WERI-Rb-1 (cell line): ENCODE data around the gene ANGPTL7.
"Not testable (repeated sequence)": the region's sequence is repeated elsewhere in the genome, so short reads cannot be mapped to it uniquely, and the experiment has no call there.

Source experiments
- DNase-seq: peaks from one replicate; pipeline ENCODE4 v3.0.0-alpha.2; 2020
- H3K27ac ChIP-seq: fragments of 250-450 bp; sonication (Bioruptor Pico); 2 replicates; pipeline ENCODE4 v1.5.1; 2020; ENCODE audit warnings: mild to moderate bottlenecking, moderate library complexity
- H3K27me3 ChIP-seq: fragments of 250-450 bp; sonication (Bioruptor Pico); 2 replicates; pipeline ENCODE4 v1.5.1; 2021; ENCODE audit warnings: mild to moderate bottlenecking, low read depth, moderate library complexity; ENCODE audit not compliant: insufficient read depth, severe bottlenecking
- H3K36me3 ChIP-seq: fragments of 250-450 bp; sonication (Bioruptor Pico); 2 replicates; pipeline ENCODE4 v1.5.1; 2020; ENCODE audit warnings: mild to moderate bottlenecking, moderate library complexity
- H3K4me3 ChIP-seq: 2 replicates; pipeline ENCODE4 v1.5.1; 2011; ENCODE audit warnings: low read depth, mild to moderate bottlenecking, control low read depth, low read length
- H3K9me3 ChIP-seq: fragments of 250-450 bp; sonication (Bioruptor Pico); 2 replicates; pipeline ENCODE4 v1.5.1; 2021; ENCODE audit warnings: mild to moderate bottlenecking, moderate library complexity; ENCODE audit not compliant: severe bottlenecking
- CTCF ChIP-seq: IDR thresholded peaks from 2 replicates; pipeline ENCODE4 v1.5.1; 2011; ENCODE audit warnings: low read depth, mild to moderate bottlenecking, control low read depth, inconsistent platforms, low read length

The ANGPTL7 gene

GRCh38 chr1:11158720-11159321 lies 30.3 kb upstream of the ANGPTL7 start:
- Histone ChIP-seq H3K4me3 (no peak overlapping the region), H3K27ac (peak overlapping the region; percentile 79), H3K9me3 (no peaks in the 10 kb centered on the region), H3K36me3 (peaks cover 34% of the 10 kb centered on the region), H3K27me3 (no peaks in the 10 kb centered on the region)
- no peak for TF ChIP-seq CTCF
- DNase-seq, result no peak

GRCh38 chr1:11162752-11163151 lies 26.4 kb upstream of the ANGPTL7 start:
- not testable (repeated sequence) for H3K27me3 ChIP-seq, H3K27ac ChIP-seq, H3K4me3 ChIP-seq, H3K9me3 ChIP-seq, DNase-seq
- peaks cover 17% of the 10 kb centered on the region for H3K36me3 ChIP-seq

- not testable (repeated sequence) for DNase-seq, H3K9me3 ChIP-seq, H3K27me3 ChIP-seq, H3K27ac ChIP-seq, H3K4me3 ChIP-seq
- peaks cover 18% of the 10 kb centered on the region for H3K36me3 ChIP-seq
Observed at GRCh38 chr1:11166744-11167143, 22.4 kb upstream of the ANGPTL7 start.

GRCh38 chr1:11168731-11169130 lies 20.4 kb upstream of the ANGPTL7 start:
- H3K9me3 ChIP-seq, result no peaks in the 10 kb centered on the region
- H3K27me3 ChIP-seq, result no peaks in the 10 kb centered on the region
- no peak overlapping the region for H3K27ac ChIP-seq
- TF ChIP-seq CTCF, result no peak
- peaks cover 18% of the 10 kb centered on the region for H3K36me3 ChIP-seq
- no peak for DNase-seq
- H3K4me3 ChIP-seq, result no peak overlapping the region

GRCh38 chr1:11169202-11169601 lies 20.0 kb upstream of the ANGPTL7 start:
- DNase-seq, result no peak
- H3K4me3 ChIP-seq, result no peak overlapping the region
- H3K9me3 ChIP-seq, result no peaks in the 10 kb centered on the region
- no peaks in the 10 kb centered on the region for H3K27me3 ChIP-seq
- no peak for TF ChIP-seq CTCF
- H3K27ac ChIP-seq, result no peak overlapping the region
- H3K36me3 ChIP-seq, result peaks cover 18% of the 10 kb centered on the region

- H3K36me3 ChIP-seq, result peaks cover 18% of the 10 kb centered on the region
- TF ChIP-seq CTCF, result no peak
- no peak for DNase-seq
Observed at GRCh38 chr1:11170102-11170501, 19.1 kb upstream of the ANGPTL7 start.

GRCh38 chr1:11174261-11174942 lies 14.8 kb upstream of the ANGPTL7 start:
- DNase-seq, result no peak
- peaks cover 12% of the 10 kb centered on the region for H3K36me3 ChIP-seq
- H3K4me3 ChIP-seq, result no peak overlapping the region
- no peaks in the 10 kb centered on the region for H3K9me3 ChIP-seq
- H3K27me3 ChIP-seq, result no peaks in the 10 kb centered on the region
- H3K27ac ChIP-seq, result no peak overlapping the region
- no peak for TF ChIP-seq CTCF

More at GRCh38 chr1:11170102-11170501, 19.1 kb upstream of the ANGPTL7 start:
- H3K4me3 ChIP-seq, result no peak overlapping the region
- H3K27ac ChIP-seq, result no peak overlapping the region
- H3K9me3 ChIP-seq, result no peaks in the 10 kb centered on the region
- no peaks in the 10 kb centered on the region for H3K27me3 ChIP-seq
